ENCODE measurements around the gene HSPA1L.
"Not testable (repeated sequence)": the region's sequence is repeated elsewhere in the genome, so short reads cannot be mapped to it uniquely, and the experiment has no call there.

DNA sequence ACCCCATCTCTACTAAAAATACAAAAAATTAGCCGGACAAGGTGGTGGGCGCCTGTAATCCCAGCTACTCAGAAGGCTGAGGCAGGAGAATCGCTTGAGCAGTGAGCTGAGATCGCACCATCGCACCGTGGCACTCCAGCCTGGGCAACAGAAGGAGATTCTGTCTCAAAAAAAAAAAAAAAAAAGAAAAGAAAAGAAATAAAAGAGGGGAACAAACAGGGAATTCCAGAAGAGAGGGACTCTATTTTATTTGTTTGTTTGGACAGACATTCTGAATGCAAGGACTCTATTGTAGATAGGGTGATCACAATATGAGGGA is 21.2 kb downstream of the HSPA1L start:
- TF ChIP-seq YY1 (IDR thresholded peaks at IDR 0.05; ENCODE audit: insufficient read depth, insufficient read length); ZNF274 (IDR thresholded peaks at IDR 0.05; ENCODE audit: low read depth, low read length): not testable (repeated sequence)

Data from NT2/D1 (cell line).